NT2/D1 (cell line): ENCODE results near the gene CYP4A22.

Experiments
- YY1 ChIP-seq: IDR thresholded peaks from 2 replicates; pipeline ENCODE4 v1.6.1; 2011; ENCODE audit not compliant: insufficient read length, insufficient read depth
- ZNF274 ChIP-seq: IDR thresholded peaks from 2 replicates; pipeline ENCODE4 v1.6.1; 2011; ENCODE audit warnings: mild to moderate bottlenecking, low read depth, low read length

DNA sequence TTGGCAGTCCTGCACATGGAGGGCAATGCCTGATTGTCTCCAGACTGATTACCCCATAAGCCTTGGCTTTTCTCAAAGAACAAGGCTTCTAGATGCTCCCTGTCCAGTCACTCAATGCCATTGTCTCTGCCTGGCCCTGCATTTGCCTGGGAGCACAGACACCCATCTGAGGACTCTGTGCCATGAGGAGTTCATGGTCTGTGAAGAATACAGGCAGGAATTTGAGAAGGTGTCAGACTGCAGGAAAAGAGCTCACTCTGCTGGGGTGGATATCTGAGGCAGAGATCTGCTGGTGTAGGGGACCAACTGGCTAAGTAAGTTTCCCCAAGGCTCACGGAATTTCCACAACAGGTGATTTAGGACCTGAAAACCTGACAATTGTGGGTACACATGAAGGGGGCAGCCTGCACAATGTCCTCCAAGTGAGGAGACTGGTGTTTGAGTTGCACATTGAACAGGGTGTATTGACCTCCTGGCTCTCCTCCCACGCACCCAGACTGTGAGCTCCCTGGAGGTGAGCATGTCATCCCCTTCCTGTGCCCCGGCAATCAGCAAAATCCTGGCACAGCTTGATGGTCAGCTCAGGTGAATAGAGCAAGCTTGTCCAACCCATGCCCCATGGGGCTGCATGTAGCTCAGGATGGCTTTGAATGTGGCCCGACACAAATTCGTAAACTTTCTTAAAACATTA is 829 bp downstream of the CYP4A22 start:
- no peak for TF ChIP-seq YY1
- no peak for TF ChIP-seq ZNF274
